HepG2 (cell line): ENCODE measurements around the gene L3MBTL4. TPM values are rescaled to one million over a fixed set of nuclear protein-coding genes. Genes with fewer than 3 reads are reported as not detected.

Experiments
- CREM ChIP-seq, 2 experiments: sonication (generic) in 1 of 2; formaldehyde crosslinking in 1 of 2; IDR thresholded peaks; 2 replicates each; pipeline versions ENCODE4 v1.4.0 to v1.6.1; 2016 to 2020; ENCODE audit warnings: antibody characterized with exemption in 1 of 2, mild to moderate bottlenecking in 1 of 2, missing genetic modification reagents in 1 of 2
- FOXA3 ChIP-seq: IDR thresholded peaks from 2 replicates; pipeline ENCODE4 v1.6.1; 2016; ENCODE audit warnings: missing genetic modification reagents, missing compliant biosample characterization
- HMG20A ChIP-seq: IDR thresholded peaks from 2 replicates; pipeline ENCODE4 v1.6.1; 2016; ENCODE audit warnings: borderline replicate concordance
- HNRNPK ChIP-seq: fragments of 200-400 bp; formaldehyde crosslinking; IDR thresholded peaks from 2 replicates; pipeline ENCODE4 v1.6.1; 2018; ENCODE audit warnings: low read length, low read depth, moderate library complexity, mild to moderate bottlenecking; ENCODE audit not compliant: poor library complexity, severe bottlenecking
- IRF2 ChIP-seq: IDR thresholded peaks from 2 replicates; pipeline ENCODE4 v1.6.1; 2018; ENCODE audit warnings: missing genetic modification reagents, missing compliant biosample characterization
- ISL2 ChIP-seq: sonication (generic); formaldehyde crosslinking; IDR thresholded peaks from 2 replicates; pipeline ENCODE4 v1.5.0; 2020; ENCODE audit warnings: missing genetic modification reagents
- MIER2 ChIP-seq: IDR thresholded peaks from 2 replicates; pipeline ENCODE4 v1.6.1; 2016; ENCODE audit warnings: missing biosample characterization, missing genetic modification reagents
- NCOA2 ChIP-seq: sonication (generic); formaldehyde crosslinking; IDR thresholded peaks from 2 replicates; pipeline ENCODE4 v1.8.0; 2022; ENCODE audit warnings: inconsistent platforms
- SOX6 ChIP-seq, 2 experiments: fragments of 450-650 bp in 1 of 2; sonication (generic) in 1 of 2; formaldehyde crosslinking in 1 of 2; IDR thresholded peaks; 2 replicates each; pipeline versions ENCODE4 v1.4.0 to v1.6.1; 2017 to 2020; ENCODE audit warnings: antibody characterized with exemption in 1 of 2, mild to moderate bottlenecking in 1 of 2, missing genetic modification reagents in 1 of 2
- SP4 ChIP-seq: sonication (generic); formaldehyde crosslinking; IDR thresholded peaks from 2 replicates; pipeline ENCODE4 v1.8.1; 2023; ENCODE audit warnings: mild to moderate bottlenecking, missing genetic modification reagents
- TOE1 ChIP-seq: sonication (generic); formaldehyde crosslinking; IDR thresholded peaks from 2 replicates; pipeline ENCODE4 v1.4.0; 2020; ENCODE audit warnings: mild to moderate bottlenecking, missing genetic modification reagents
- ZKSCAN5 ChIP-seq: sonication (generic); formaldehyde crosslinking; IDR thresholded peaks from 2 replicates; pipeline ENCODE4 v1.5.1; 2020; ENCODE audit warnings: mild to moderate bottlenecking, missing genetic modification reagents
- ZNF670 ChIP-seq: sonication (generic); formaldehyde crosslinking; IDR thresholded peaks from 2 replicates; pipeline ENCODE4 v1.8.0; 2022; ENCODE audit warnings: mild to moderate bottlenecking, missing genetic modification reagents, borderline replicate concordance
- ZNF770 ChIP-seq: sonication (generic); formaldehyde crosslinking; IDR thresholded peaks from 2 replicates; pipeline ENCODE4 v1.5.0; 2020; ENCODE audit warnings: mild to moderate bottlenecking, missing genetic modification reagents
- ZSCAN22 ChIP-seq: sonication (generic); formaldehyde crosslinking; IDR thresholded peaks from 2 replicates; pipeline ENCODE4 v1.4.0; 2020; ENCODE audit warnings: mild to moderate bottlenecking, missing genetic modification reagents
- polyA plus RNA-seq, 8 experiments: library from polyadenylated mRNA; depleted of rRNA in 3 of 8; stranded (reverse) in 7 of 8; unstranded in 1 of 8; fragments of >200 nt; fragmentation: Illumina TruSeq in 4 of 8; extraction: Trizol in 4 of 8; gene quantifications; 2 replicates each; pipeline versions ENCODE4 v1.2.1 to v1.2.3, GENCODE V29; 2011 to 2016; ENCODE audit warnings: low read depth in 4 of 8, missing spikeins in 1 of 8, mixed read lengths in 1 of 8; ENCODE audit not compliant: insufficient read depth in 1 of 8
- total RNA-seq, 5 experiments: library from RNA; depleted of rRNA; stranded (reverse); fragments of >200 nt; fragmentation: Illumina TruSeq; extraction: Trizol; gene quantifications; 2 replicates each; pipeline ENCODE4 v1.2.3, GENCODE V29; 2016; ENCODE audit warnings: low read depth in 1 of 5
- TF ChIP-seq, protein P1 (sequence below): sonication (generic); formaldehyde crosslinking; conservative IDR thresholded peaks from 2 replicates; pipeline ENCODE4 v1.4.0; 2020; ENCODE audit warnings: missing genetic modification reagents
- TF ChIP-seq, protein P2 (sequence below): sonication (generic); formaldehyde crosslinking; conservative IDR thresholded peaks from 2 replicates; pipeline ENCODE4 v1.4.0; 2020; ENCODE audit warnings: mild to moderate bottlenecking, missing genetic modification reagents, moderate library complexity
- TF ChIP-seq, protein P3 (sequence below): IDR thresholded peaks from 2 replicates; pipeline ENCODE4 v1.6.1; 2016
- TF ChIP-seq, protein P4 (sequence below): sonication (generic); formaldehyde crosslinking; IDR thresholded peaks from 2 replicates; pipeline ENCODE4 v1.9.0; 2021; ENCODE audit warnings: missing genetic modification reagents, borderline replicate concordance

The L3MBTL4 gene
- total and polyA plus RNA-seq, 2 of the 13 experiments (the other 11 are each of a cell fraction or from before 2014, with no cell fraction given), result 10.8 to 13.3 TPM

GRCh38 chr18:6373187-6373586 is 41.5 kb downstream of the L3MBTL4 start (continued):
- TF ChIP-seq, protein P1, sequence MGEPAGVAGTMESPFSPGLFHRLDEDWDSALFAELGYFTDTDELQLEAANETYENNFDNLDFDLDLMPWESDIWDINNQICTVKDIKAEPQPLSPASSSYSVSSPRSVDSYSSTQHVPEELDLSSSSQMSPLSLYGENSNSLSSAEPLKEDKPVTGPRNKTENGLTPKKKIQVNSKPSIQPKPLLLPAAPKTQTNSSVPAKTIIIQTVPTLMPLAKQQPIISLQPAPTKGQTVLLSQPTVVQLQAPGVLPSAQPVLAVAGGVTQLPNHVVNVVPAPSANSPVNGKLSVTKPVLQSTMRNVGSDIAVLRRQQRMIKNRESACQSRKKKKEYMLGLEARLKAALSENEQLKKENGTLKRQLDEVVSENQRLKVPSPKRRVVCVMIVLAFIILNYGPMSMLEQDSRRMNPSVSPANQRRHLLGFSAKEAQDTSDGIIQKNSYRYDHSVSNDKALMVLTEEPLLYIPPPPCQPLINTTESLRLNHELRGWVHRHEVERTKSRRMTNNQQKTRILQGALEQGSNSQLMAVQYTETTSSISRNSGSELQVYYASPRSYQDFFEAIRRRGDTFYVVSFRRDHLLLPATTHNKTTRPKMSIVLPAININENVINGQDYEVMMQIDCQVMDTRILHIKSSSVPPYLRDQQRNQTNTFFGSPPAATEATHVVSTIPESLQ (CRISPR knock-in tag), result no peak
- TF ChIP-seq, protein P2, sequence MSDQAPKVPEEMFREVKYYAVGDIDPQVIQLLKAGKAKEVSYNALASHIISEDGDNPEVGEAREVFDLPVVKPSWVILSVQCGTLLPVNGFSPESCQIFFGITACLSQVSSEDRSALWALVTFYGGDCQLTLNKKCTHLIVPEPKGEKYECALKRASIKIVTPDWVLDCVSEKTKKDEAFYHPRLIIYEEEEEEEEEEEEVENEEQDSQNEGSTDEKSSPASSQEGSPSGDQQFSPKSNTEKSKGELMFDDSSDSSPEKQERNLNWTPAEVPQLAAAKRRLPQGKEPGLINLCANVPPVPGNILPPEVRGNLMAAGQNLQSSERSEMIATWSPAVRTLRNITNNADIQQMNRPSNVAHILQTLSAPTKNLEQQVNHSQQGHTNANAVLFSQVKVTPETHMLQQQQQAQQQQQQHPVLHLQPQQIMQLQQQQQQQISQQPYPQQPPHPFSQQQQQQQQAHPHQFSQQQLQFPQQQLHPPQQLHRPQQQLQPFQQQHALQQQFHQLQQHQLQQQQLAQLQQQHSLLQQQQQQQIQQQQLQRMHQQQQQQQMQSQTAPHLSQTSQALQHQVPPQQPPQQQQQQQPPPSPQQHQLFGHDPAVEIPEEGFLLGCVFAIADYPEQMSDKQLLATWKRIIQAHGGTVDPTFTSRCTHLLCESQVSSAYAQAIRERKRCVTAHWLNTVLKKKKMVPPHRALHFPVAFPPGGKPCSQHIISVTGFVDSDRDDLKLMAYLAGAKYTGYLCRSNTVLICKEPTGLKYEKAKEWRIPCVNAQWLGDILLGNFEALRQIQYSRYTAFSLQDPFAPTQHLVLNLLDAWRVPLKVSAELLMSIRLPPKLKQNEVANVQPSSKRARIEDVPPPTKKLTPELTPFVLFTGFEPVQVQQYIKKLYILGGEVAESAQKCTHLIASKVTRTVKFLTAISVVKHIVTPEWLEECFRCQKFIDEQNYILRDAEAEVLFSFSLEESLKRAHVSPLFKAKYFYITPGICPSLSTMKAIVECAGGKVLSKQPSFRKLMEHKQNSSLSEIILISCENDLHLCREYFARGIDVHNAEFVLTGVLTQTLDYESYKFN, result peak; percentile 78
- TF ChIP-seq TOE1, result no peak
- no peak for TF ChIP-seq SOX6 (IDR thresholded peaks at IDR 0.05)
- peak; percentile 30 for TF ChIP-seq SOX6 (CRISPR knock-in tag; IDR thresholded peaks at IDR 0.05)
- TF ChIP-seq HNRNPK, result no peak
- TF ChIP-seq ISL2 (CRISPR knock-in tag), result no peak
- peak; percentile 60; the same call in 1 of the 2 replicates for TF ChIP-seq HMG20A (CRISPR knock-in tag)
- peak; percentile 11; the same call in 1 of the 2 replicates for TF ChIP-seq CREM (IDR thresholded peaks at IDR 0.05)
- TF ChIP-seq CREM (CRISPR knock-in tag; IDR thresholded peaks at IDR 0.05), result no peak
- TF ChIP-seq IRF2 (CRISPR knock-in tag), result peak; percentile 15; the same call in 1 of the 2 replicates
- TF ChIP-seq SP4 (CRISPR knock-in tag), result no peak
- no peak for TF ChIP-seq NCOA2
- TF ChIP-seq, protein P3, sequence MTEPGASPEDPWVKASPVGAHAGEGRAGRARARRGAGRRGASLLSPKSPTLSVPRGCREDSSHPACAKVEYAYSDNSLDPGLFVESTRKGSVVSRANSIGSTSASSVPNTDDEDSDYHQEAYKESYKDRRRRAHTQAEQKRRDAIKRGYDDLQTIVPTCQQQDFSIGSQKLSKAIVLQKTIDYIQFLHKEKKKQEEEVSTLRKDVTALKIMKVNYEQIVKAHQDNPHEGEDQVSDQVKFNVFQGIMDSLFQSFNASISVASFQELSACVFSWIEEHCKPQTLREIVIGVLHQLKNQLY, result peak; percentile 76; the same call in 1 of the 2 replicates
- no peak for TF ChIP-seq ZNF670 (CRISPR knock-in tag)
- TF ChIP-seq, protein P4, sequence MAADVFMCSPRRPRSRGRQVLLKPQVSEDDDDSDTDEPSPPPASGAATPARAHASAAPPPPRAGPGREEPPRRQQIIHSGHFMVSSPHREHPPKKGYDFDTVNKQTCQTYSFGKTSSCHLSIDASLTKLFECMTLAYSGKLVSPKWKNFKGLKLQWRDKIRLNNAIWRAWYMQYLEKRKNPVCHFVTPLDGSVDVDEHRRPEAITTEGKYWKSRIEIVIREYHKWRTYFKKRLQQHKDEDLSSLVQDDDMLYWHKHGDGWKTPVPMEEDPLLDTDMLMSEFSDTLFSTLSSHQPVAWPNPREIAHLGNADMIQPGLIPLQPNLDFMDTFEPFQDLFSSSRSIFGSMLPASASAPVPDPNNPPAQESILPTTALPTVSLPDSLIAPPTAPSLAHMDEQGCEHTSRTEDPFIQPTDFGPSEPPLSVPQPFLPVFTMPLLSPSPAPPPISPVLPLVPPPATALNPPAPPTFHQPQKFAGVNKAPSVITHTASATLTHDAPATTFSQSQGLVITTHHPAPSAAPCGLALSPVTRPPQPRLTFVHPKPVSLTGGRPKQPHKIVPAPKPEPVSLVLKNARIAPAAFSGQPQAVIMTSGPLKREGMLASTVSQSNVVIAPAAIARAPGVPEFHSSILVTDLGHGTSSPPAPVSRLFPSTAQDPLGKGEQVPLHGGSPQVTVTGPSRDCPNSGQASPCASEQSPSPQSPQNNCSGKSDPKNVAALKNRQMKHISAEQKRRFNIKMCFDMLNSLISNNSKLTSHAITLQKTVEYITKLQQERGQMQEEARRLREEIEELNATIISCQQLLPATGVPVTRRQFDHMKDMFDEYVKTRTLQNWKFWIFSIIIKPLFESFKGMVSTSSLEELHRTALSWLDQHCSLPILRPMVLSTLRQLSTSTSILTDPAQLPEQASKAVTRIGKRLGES (CRISPR knock-in tag), result no peak
- peak; percentile 43 for TF ChIP-seq FOXA3 (CRISPR knock-in tag)
- 0 out of 2 replicates have a peak, but pooled peaks have one; percentile 31 for TF ChIP-seq MIER2 (CRISPR knock-in tag)
- TF ChIP-seq ZKSCAN5, result 0 out of 2 replicates have a peak, but pooled peaks have one; percentile 49
- 0 out of 2 replicates have a peak, but pooled peaks have one; percentile 37 for TF ChIP-seq ZSCAN22
- no peak for TF ChIP-seq ZNF770 (CRISPR knock-in tag)
